OCI-LY3 (cell line): ENCODE measurements around the gene EPHA3.

ENCODE experiments used
- H2AFZ ChIP-seq: fragments of 200-600, 300-600 bp; shearing (Covaris generic); 2 replicates; pipeline ENCODE4 v1.6.0; 2014; ENCODE audit warnings: antibody characterized with exemption, low read depth, low read length
- H3K27ac ChIP-seq: fragments of 200-600, 300-600 bp; sonication (generic); 2 replicates; pipeline ENCODE4 v1.5.1; 2014; ENCODE audit warnings: mild to moderate bottlenecking, low read length, moderate library complexity, mixed read lengths
- H3K27me3 ChIP-seq: fragments of 200-600, 300-600 bp; sonication (generic); 2 replicates; pipeline ENCODE4 v1.6.1; 2014; ENCODE audit warnings: low read depth, low read length, mixed read lengths
- H3K36me3 ChIP-seq: fragments of 200-600, 300-600 bp; sonication (generic); replicated peaks from 2 replicates; pipeline ENCODE3; 2014; ENCODE audit warnings: low read depth, low read length, mixed read lengths
- H3K4me1 ChIP-seq: fragments of 300-600, 200-600 bp; sonication (generic); 2 replicates; pipeline ENCODE4 v1.6.1; 2014; ENCODE audit warnings: low read length, mixed read lengths
- H3K4me2 ChIP-seq: fragments of 200-600, 300-600 bp; sonication (generic); 2 replicates; pipeline ENCODE4 v1.6.1; 2014; ENCODE audit warnings: low read length, mixed read lengths
- H3K4me3 ChIP-seq: fragments of 300-600, 200-600 bp; sonication (generic); 2 replicates; pipeline ENCODE4 v1.5.1; 2014; ENCODE audit warnings: antibody characterized with exemption, mild to moderate bottlenecking, low read length, moderate library complexity
- H3K79me2 ChIP-seq: fragments of 300-600, 200-600 bp; shearing (Covaris generic); 2 replicates; pipeline ENCODE4 v1.6.1; 2014; ENCODE audit warnings: mild to moderate bottlenecking, low read length, mixed read lengths
- H3K9ac ChIP-seq: fragments of 300-600, 200-600 bp; shearing (Covaris generic); 2 replicates; pipeline ENCODE4 v1.6.0; 2014; ENCODE audit warnings: mild to moderate bottlenecking, low read length, moderate library complexity
- H3K9me3 ChIP-seq: fragments of 200-600, 300-600 bp; shearing (Covaris generic); 2 replicates; pipeline ENCODE4 v1.6.1; 2014; ENCODE audit warnings: low read length, mixed read lengths; ENCODE audit not compliant: insufficient read depth
- H4K20me1 ChIP-seq: fragments of 200-600, 300-600 bp; sonication (generic); 2 replicates; pipeline ENCODE4 v1.6.1; 2016; ENCODE audit warnings: low read length, mixed read lengths; ENCODE audit not compliant: insufficient read depth
- EZH2phosphoT487 ChIP-seq: fragments of 200-600 bp; shearing (Covaris generic); IDR thresholded peaks from 2 replicates; pipeline ENCODE4 v1.6.1; 2018; ENCODE audit warnings: antibody characterized with exemption, mixed run types, low read depth
- TF ChIP-seq, protein P1 (sequence below): fragments of 200-600, 300-600 bp; sonication (generic); IDR thresholded peaks from 2 replicates; pipeline ENCODE4 v1.5.1; 2014; ENCODE audit warnings: antibody characterized with exemption, low read length, low read depth

Gene EPHA3

DNA sequence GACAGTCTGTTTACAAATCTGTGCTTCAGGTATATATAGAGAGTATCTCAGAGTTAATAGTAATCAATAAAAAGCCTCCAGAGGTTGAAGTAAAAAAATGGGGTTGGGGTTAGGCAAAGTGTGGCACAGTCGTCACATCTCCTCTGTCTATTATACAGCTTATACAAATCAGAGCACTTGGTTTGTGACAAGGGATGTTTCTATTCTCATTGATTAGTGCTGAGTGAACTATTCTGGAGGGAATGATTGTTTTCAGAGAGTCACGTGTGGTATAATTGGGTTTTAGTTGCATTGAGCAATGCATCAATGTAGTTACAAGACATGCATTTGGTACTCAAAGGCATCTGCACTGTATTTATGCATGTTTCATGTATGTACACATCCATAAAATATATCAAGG lies 172.9 kb downstream of the EPHA3 start:
- Histone ChIP-seq H3K9me3 (no peaks in the 10 kb centered on the region), H3K4me3 (no peak overlapping the region), H3K4me1 (no peaks in the 10 kb centered on the region)

DNA sequence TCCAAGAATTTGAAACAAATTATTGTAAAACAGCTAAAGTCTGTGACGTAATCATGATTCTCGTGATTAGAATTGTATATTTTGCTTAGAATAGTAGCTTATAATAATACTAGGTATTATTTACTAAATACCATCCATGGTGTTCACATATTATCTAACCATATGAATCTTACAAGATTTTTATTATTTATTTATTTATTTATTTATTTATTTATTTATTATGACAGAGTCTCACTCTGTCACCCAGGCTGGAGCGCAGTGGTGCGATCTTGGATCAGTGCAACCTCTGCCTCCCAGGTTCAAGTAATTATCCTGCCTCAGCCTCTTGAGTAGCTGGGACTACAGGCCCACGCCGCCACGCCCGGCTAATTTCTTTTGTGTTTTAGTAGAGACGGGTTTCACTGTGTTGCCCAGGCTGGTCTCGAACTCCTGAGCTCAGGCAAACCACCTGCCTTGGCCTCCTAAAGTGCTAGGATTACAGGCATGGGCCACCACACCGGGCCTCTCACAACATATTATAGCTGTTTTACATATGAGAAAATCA lies 173.5 kb downstream of the EPHA3 start:
- Histone ChIP-seq H3K4me2 (no peak overlapping the region), H3K4me1 (no peaks in the 10 kb centered on the region), H4K20me1 (no peaks in the 10 kb centered on the region), H2AFZ (no peak overlapping the region), H3K4me3 (no peak overlapping the region), H3K36me3 (no peaks in the 10 kb centered on the region), H3K27ac (no peak overlapping the region), H3K79me2 (no peaks in the 10 kb centered on the region), H3K9ac (no peak overlapping the region), H3K27me3 (no peaks in the 10 kb centered on the region), H3K9me3 (no peaks in the 10 kb centered on the region)
- TF ChIP-seq, protein P1, sequence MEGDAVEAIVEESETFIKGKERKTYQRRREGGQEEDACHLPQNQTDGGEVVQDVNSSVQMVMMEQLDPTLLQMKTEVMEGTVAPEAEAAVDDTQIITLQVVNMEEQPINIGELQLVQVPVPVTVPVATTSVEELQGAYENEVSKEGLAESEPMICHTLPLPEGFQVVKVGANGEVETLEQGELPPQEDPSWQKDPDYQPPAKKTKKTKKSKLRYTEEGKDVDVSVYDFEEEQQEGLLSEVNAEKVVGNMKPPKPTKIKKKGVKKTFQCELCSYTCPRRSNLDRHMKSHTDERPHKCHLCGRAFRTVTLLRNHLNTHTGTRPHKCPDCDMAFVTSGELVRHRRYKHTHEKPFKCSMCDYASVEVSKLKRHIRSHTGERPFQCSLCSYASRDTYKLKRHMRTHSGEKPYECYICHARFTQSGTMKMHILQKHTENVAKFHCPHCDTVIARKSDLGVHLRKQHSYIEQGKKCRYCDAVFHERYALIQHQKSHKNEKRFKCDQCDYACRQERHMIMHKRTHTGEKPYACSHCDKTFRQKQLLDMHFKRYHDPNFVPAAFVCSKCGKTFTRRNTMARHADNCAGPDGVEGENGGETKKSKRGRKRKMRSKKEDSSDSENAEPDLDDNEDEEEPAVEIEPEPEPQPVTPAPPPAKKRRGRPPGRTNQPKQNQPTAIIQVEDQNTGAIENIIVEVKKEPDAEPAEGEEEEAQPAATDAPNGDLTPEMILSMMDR = no peak
- no peak for TF ChIP-seq EZH2phosphoT487

More for the DNA sequence above, 172.9 kb downstream of the EPHA3 start:
- Histone ChIP-seq H4K20me1 (no peaks in the 10 kb centered on the region), H3K4me2 (no peak overlapping the region), H3K27ac (no peak overlapping the region), H3K9ac (no peak overlapping the region), H3K27me3 (no peaks in the 10 kb centered on the region), H2AFZ (no peak overlapping the region), H3K79me2 (no peaks in the 10 kb centered on the region), H3K36me3 (no peaks in the 10 kb centered on the region)
- TF ChIP-seq, protein P1 = no peak
- TF ChIP-seq EZH2phosphoT487 = no peak

DNA sequence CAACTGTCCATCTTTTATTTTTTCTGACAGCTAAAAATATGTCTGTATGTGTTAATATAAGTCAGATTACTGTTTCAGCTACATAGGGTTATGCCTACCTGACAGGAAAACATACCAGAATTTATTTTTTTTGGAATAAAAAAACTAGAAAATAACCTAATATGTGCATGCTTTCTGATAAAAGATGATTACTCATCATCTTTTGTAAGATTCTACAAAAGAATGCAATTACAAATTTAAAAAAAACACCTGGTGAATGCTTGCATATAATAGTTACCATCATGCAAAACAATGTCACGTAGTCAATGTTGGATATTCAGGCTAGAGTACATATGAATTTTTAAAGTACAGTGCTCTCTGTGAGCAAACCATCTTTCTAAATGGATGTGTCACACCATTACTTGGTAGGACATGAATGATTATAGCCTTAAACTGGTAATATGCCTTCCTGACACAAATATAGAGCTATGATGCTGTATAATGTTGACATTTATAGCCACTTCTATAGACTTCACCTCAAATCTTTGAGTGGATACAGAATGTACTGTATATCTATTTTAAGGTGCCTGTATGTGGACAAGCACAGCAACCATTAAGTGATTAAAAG lies 180.6 kb downstream of the EPHA3 start:
- no peak overlapping the region for H3K4me3 ChIP-seq
- no peak overlapping the region for H3K9ac ChIP-seq
- H3K79me2 ChIP-seq = no peaks in the 10 kb centered on the region
- no peak overlapping the region for H2AFZ ChIP-seq
- H3K4me2 ChIP-seq = no peak overlapping the region
- H3K27me3 ChIP-seq = no peaks in the 10 kb centered on the region
- H3K9me3 ChIP-seq = no peaks in the 10 kb centered on the region; the same call in 1 of the 2 replicates
- TF ChIP-seq EZH2phosphoT487 = no peak
- TF ChIP-seq, protein P1 = no peak
- no peak overlapping the region for H3K27ac ChIP-seq
- H3K4me1 ChIP-seq = no peaks in the 10 kb centered on the region
- no peaks in the 10 kb centered on the region for H3K36me3 ChIP-seq
- no peaks in the 10 kb centered on the region for H4K20me1 ChIP-seq

DNA sequence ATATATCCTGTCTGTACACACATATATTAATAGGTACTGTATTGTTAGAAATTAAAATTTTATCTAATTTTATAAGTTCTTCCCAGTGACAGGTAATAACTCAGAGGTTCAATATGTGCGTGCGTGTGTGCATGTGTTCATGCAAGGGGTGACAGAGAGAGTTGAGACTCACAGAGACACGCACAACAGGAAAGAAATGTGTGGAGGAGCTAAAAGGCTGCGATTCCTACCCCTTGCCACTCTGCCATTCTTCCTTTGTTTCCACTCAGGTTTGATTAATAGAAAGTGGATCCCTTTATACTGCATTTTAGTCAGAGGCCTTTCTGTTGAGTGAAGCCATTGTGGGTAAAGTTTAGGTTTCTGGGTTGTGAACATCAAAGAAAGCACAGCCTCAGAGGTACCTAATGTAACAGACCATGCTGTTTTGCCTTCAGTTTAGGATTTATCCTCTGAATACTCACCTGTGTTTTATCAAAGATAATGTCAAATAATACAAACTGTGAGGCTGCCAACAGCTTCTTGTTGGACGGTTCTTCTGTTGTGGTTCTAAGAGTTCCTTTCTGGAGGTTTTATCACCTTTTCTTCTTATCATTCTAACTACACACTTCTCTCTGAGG lies 182.3 kb downstream of the EPHA3 start:
- H4K20me1 ChIP-seq = no peaks in the 10 kb centered on the region
- H3K36me3 ChIP-seq = no peaks in the 10 kb centered on the region
- no peaks in the 10 kb centered on the region for H3K27me3 ChIP-seq
- no peak overlapping the region for H3K27ac ChIP-seq
- no peak overlapping the region for H3K4me3 ChIP-seq
- H3K9ac ChIP-seq = no peak overlapping the region
- no peaks in the 10 kb centered on the region; the same call in 1 of the 2 replicates for H3K9me3 ChIP-seq
- H3K79me2 ChIP-seq = no peaks in the 10 kb centered on the region
- no peaks in the 10 kb centered on the region for H3K4me1 ChIP-seq
- TF ChIP-seq, protein P1 = no peak
- TF ChIP-seq EZH2phosphoT487 = no peak
- no peak overlapping the region for H3K4me2 ChIP-seq
- 0 out of 2 replicates have a peak overlapping the region, but pooled peaks have one; percentile 61 for H2AFZ ChIP-seq
